ENCODE results near the gene UNC13D.

- TF ChIP-seq EZH2phosphoT487 (IDR thresholded peaks at IDR 0.05; ENCODE audit: insufficient read depth, low read depth) (no peak), EZH2 (IDR thresholded peaks at IDR 0.05; ENCODE audit: insufficient read depth, poor library complexity, severe bottlenecking) (no peak)
Measured at GRCh38 chr17:75809631-75810111, 34.5 kb downstream of the UNC13D start.

Measured in GM23248 (cell line).